ENCODE results near the gene TNFSF8.

Gene TNFSF8

DNA sequence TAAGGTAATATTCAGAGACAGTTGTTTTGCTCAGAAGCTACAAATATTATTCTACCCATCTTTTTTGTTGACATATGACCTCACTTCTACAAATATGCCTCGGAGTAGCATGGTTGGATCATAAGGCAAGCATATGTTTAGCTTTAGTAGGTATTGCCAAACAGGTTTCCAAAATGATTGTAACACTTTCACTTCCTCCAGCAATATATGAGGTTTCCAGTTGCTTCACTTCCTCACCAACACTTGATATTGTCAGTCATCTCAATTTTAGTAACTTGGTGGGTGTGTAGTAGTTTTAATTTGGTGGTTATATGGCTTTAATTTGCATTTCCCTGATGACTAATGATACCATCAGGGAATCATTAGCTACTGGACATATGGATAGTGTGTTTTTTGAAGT, 46.7 kb downstream of the TNFSF8 start:
- in situ Hi-C loops (cut with HindIII; ENCODE audit: low sequenced_read_pairs), result no loop called here
- DNase-seq (ENCODE audit: low read depth), result no peak
- H3K4me3 ChIP-seq (ENCODE audit: low read depth, low read length), result no peak overlapping the region
- TF ChIP-seq, protein P1, sequence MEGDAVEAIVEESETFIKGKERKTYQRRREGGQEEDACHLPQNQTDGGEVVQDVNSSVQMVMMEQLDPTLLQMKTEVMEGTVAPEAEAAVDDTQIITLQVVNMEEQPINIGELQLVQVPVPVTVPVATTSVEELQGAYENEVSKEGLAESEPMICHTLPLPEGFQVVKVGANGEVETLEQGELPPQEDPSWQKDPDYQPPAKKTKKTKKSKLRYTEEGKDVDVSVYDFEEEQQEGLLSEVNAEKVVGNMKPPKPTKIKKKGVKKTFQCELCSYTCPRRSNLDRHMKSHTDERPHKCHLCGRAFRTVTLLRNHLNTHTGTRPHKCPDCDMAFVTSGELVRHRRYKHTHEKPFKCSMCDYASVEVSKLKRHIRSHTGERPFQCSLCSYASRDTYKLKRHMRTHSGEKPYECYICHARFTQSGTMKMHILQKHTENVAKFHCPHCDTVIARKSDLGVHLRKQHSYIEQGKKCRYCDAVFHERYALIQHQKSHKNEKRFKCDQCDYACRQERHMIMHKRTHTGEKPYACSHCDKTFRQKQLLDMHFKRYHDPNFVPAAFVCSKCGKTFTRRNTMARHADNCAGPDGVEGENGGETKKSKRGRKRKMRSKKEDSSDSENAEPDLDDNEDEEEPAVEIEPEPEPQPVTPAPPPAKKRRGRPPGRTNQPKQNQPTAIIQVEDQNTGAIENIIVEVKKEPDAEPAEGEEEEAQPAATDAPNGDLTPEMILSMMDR (IDR thresholded peaks at IDR 0.05; ENCODE audit: low read depth, low read length, missing control alignments), result no peak

DNA sequence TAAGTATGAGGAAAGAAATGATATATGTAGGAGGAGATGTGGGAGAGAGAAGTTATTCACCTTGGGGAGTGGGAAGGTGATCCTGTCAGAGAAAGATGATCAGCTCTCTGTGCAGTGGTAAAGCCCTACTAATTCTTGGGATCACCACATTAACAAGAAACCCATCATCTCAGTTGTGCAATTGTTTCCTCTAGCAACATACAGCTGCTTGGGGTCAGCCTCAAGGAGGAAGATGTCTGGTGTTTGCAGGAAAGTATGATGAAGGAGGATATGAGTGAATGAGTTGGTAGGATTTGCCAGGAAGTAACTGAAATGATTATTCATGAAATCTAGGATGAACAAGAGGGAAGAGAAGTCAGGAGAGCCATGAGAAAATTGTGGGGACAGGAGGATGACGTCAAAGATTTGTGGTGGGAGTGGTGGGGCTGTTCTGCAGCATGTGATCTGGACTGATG, 50.1 kb downstream of the TNFSF8 start:
- DNase-seq (ENCODE audit: low read depth), result no peak
- no peak overlapping the region for H3K4me3 ChIP-seq (ENCODE audit: low read depth, low read length)
- TF ChIP-seq, protein P1 (IDR thresholded peaks at IDR 0.05; ENCODE audit: low read depth, low read length, missing control alignments), result no peak
- in situ Hi-C loops (cut with HindIII; ENCODE audit: low sequenced_read_pairs), result no loop called here

DNA sequence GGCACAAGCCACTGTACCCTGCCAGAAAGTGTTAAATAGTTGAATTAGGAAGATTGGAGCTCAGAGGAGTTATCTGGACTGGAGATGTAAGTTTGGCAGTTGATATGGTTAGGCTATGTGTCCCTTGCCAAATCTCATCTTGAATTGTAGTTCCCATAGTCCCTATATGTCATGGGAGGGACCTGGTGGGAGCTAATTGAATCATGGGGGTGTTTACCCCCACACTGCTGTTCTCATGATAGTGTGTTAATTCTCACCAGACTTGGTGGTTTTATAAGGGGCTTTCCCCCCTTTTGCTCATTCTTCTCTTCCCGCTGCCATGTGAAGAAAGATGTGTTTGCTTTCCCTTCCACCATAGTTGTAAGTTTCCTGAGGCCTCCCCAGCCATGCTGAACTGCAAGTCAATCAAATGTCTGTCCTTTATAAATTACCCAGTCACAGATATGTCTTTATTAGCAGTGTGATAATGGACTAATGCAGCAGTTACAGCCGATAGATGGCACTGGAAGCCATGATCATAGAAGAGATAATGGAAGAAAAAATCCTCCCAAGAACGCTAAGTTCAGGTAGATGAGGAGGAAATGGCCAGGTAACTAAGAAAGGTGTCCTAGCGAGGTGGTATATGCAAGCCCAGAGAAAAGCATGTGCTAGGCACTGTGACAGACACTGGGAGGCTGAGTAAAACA, 51.4 kb downstream of the TNFSF8 start:
- DNase-seq (ENCODE audit: low read depth), result no peak
- in situ Hi-C loops (cut with HindIII; ENCODE audit: low sequenced_read_pairs), result no loop called here
- H3K4me3 ChIP-seq (ENCODE audit: low read depth, low read length), result no peak overlapping the region
- TF ChIP-seq, protein P1 (IDR thresholded peaks at IDR 0.05; ENCODE audit: low read depth, low read length, missing control alignments), result no peak

DNA sequence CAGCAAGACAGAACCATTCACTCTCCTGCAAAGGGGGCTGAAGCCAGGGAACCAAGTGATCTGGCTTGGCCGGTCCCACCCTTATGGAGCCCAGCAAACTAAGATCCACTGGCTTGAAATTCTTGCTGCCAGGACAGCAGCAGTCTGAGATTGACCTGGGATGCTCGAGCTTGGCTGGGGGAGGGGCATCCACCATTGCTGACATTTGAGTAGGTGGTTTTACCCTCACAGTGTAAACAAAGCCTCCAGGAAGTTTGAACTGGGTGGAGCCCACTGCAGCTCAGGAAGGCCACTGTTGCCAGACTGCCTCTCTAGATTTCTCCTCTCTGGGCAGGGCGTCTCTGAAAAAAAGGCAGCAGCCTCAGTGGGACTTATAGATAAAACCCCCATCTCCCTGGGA, 60.5 kb downstream of the TNFSF8 start:
- no peak for DNase-seq (ENCODE audit: low read depth)
- in situ Hi-C loops (cut with HindIII; ENCODE audit: low sequenced_read_pairs), result no loop called here
- TF ChIP-seq, protein P1 (IDR thresholded peaks at IDR 0.05; ENCODE audit: low read depth, low read length, missing control alignments), result no peak
- H3K4me3 ChIP-seq (ENCODE audit: low read depth, low read length), result no peak overlapping the region

DNA sequence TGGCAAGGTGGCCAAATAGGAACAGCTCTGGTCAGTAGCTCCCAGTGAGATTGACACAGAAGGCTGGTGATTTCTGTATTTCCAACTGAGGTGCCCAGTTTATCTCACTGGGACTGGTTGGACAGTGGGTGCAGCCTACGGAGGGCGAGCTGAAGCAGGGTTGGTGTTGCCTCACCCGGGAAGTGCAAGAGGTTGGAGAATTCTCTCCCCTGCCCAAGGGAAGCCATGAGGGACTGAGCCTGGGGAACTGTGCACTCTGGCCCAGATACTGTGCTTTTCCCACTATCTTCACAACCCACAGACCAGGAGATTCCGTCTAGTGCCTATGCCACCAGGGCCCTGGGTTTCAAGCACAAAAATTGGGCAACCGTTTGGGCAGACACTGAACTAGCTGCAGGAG, 61.0 kb downstream of the TNFSF8 start:
- in situ Hi-C loops (cut with HindIII; ENCODE audit: low sequenced_read_pairs), result no loop called here
- TF ChIP-seq, protein P1 (IDR thresholded peaks at IDR 0.05; ENCODE audit: low read depth, low read length, missing control alignments), result no peak
- no peak for DNase-seq (ENCODE audit: low read depth)
- no peak overlapping the region for H3K4me3 ChIP-seq (ENCODE audit: low read depth, low read length)

DNA sequence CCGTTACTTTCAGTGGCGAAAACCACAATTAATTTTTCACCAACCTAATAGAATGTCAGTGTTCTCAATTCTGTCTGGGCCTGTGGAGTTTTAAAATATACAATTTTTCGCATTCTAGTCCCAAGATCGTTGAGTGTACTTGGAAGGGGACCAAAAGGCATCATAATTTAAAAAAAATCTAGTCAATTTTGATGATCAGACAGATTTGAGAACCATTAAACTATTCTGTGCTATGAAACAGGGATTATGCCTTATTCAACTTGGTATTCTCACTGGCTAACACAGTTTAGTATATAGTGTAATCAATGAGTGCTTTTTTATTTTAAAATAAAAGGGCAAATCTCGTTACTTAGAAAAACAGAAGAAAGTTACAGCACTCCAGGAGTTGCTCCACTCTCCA, 63.1 kb downstream of the TNFSF8 start:
- no peak overlapping the region for H3K4me3 ChIP-seq (ENCODE audit: low read depth, low read length)
- no peak for DNase-seq (ENCODE audit: low read depth)
- in situ Hi-C loops (cut with HindIII; ENCODE audit: low sequenced_read_pairs), result no loop called here
- TF ChIP-seq, protein P1 (IDR thresholded peaks at IDR 0.05; ENCODE audit: low read depth, low read length, missing control alignments), result no peak

Data from astrocyte of the cerebellum (primary cell).